NCI-H2081 treated with DMSO at 0.1 percent for 48 hours (cell line): ENCODE measurements around the gene NMD3.
"Not testable (repeated sequence)": the region's sequence is repeated elsewhere in the genome, so short reads cannot be mapped to it uniquely, and the experiment has no call there.

ENCODE experiments used
- DNase-seq: peaks from one replicate; lab custom pipeline; 2025; lab: John Stamatoyannopoulos, UW

Gene NMD3

GRCh38 chr3:161231861-161232260, 10.8 kb downstream of the NMD3 start:
- no peak for DNase-seq

GRCh38 chr3:161233557-161233956, 12.4 kb downstream of the NMD3 start:
- no peak for DNase-seq

GRCh38 chr3:161236240-161236639, 15.1 kb downstream of the NMD3 start:
- DNase-seq: no peak

GRCh38 chr3:161239700-161240099, 18.6 kb downstream of the NMD3 start:
- no peak for DNase-seq

DNA sequence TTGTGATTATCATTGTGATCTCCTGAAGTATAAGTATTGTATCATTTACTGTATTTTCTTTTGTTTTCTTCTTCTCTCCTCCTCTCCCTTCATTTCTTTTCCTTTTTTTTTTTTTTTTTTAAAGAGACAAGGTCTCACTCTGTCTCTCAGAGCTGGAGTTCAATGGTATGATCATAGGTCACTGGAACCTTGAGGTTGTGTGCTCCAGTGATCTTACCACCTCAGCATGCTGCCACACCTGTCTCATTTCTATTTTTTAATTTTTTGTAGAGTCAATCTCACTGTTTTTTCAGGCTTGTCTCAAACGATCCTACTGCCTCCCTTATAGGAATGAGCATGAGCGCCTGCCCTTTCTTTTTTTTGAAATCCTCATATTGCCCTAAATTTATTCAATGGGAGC, 23.4 kb downstream of the NMD3 start:
- no peak for DNase-seq

GRCh38 chr3:161247049-161247448, 25.9 kb downstream of the NMD3 start:
- no peak for DNase-seq

GRCh38 chr3:161250116-161250515, 29.0 kb downstream of the NMD3 start:
- no peak for DNase-seq

DNA sequence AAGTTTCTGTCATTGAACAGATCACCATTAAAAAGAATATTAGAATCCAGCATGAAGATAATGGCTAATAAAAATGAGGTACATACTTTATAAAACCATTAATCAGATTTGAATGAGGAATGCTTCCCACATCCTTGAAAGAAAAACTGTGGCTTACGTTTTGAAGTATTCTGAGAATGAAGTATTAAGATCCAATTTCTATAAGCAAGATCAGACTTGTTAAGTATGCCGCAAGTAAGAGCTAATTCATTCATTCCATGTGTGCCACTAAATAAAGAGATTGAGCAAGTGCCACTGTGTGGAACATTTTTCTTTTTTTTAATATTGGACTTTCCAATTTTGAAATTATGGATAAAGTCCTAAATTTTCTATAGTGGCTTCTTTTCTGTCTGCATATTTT, 30.6 kb downstream of the NMD3 start:
- no peak for DNase-seq

DNA sequence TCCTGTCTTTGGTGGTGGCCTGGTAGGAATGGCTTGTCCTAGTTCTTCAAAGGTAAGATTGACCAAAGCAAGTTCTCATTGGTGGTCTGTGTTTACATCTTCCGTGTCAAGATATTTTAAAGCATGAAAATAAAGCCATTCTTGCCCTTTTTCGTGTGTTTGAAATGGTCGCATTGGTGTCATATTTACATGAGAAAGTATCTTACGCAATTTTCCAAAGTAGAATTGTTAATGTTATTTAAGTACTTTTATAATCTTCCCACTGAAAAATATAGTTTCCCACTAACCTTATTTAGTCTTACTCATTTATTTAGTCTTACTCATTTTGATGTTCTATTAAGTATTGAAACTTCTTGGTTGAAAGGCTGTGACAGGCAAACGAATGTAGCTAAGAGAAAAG, 31.0 kb downstream of the NMD3 start:
- DNase-seq: no peak

DNA sequence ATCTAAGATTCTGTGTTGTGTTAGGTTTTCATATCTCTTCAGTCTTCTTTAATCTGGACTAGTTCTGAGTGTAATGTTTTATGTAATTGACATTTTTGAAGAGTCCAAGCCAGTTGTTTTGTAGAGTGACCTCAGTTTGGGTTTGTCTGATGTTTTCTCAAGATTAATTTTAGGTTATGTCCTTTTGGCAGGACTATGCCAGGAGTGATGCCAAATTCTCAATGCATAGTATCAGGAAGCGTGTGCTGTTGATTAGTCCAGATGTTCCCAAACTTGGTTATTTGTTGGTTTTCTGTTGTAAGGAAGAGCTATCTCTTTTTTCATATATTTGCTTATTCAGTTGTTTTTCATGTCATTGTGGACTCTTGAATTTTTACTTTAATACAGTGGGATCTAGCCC, 32.6 kb downstream of the NMD3 start:
- DNase-seq: no peak

DNA sequence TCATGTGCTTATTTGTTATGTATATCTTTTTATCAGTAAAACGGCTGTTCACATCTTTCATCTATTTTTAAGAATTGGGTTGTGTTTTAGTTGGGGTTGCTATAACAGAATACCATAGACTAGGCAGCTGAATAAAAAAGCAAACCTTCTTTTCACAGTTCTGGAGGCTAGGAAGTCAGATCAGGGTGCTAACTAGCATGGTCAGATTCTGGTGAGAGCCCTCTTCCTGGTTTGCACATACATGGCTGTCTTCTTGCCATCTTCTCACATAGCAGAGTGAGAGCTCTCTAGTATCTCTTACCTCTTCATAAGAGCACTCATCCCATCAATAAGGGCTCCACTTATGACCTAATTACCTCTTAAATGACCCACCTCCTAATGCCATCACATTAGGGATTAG, 33.8 kb downstream of the NMD3 start:
- no peak for DNase-seq

DNA sequence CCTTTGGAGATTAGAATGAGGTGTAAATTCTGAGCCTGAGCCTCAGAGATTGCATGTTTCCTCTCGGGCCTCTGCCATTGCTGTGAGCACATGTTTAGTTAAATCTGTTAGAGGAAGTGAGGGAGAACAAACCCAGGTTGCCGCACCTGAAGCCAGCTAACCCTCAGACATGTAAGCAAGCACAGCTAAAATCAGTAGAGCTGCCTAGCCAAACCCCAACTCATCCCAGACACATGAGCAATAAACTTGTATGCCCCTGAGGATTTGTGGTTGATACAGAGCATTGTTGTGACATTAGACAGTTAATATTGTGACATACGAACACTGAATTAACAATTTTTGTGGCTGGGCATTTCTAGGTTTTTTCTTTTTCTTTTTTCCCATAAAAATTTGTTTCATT, 41.9 kb downstream of the NMD3 start:
- no peak for DNase-seq

GRCh38 chr3:161264852-161265251, 43.7 kb downstream of the NMD3 start:
- DNase-seq: no peak

GRCh38 chr3:161265916-161266571, 44.9 kb downstream of the NMD3 start:
- DNase-seq: no peak

- peak; percentile 64 for DNase-seq
These were observed 45.6 kb downstream of the NMD3 start for GRCh38 chr3:161266731-161267150.

DNA sequence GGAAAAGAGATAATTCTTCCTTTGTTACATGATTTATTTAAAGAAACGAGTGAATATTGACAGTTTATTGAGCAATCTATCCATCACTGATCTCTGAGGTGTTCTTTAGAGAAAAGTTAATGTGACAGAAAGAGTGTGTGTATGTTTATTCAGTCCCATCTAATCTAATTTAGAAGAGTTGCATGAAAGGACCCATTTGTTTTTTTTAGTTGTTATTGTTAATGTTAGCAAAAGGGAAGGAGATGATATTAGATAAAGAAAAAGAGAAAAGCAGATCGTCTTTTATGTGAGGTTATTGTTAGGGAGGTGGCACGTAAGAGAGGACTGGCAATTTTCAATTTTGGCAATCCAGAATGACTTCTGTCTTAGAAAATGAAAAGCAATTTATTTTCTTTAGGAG, 46.5 kb downstream of the NMD3 start:
- DNase-seq: no peak

DNA sequence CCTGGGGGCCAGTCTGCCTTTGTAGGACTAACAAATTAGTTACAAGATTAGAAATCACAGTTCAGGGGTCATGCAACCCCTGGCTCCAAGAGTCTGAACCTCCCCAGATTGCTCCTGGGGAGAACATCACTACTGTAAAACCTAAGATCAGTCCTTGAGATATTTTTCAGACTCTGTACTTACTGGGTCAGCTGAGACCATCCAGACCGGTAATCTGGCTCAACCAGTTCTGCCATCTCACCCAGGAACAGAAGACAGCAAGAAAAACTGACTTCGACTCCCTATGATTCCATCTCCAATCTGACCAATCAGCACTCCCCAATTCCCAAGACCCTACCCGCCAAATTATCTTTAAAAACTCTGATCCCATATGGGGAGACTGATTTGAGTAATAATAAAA, 47.5 kb downstream of the NMD3 start:
- DNase-seq: no peak

DNA sequence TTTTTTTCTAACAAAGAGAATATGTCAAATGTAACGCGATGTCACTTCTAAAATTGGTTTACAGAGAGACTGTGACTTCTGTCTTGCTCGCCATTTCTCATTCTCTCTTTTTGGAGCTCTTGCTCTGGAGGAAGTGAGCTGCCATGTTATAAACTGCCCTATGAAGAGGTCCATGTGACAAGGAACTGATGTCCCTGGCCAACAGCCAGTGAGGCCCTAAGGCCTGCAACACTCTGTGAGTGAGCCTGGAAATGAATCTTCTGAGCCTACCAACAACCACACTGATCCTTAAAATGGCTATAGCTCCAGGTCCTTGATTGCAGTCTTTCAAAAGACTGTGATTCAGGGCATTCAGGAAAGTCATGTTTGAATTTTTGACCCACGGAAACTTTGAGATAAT, 49.9 kb downstream of the NMD3 start:
- no peak for DNase-seq

GRCh38 chr3:161271646-161272045, 50.5 kb downstream of the NMD3 start:
- no peak for DNase-seq

- no peak for DNase-seq
These were observed 51.4 kb downstream of the NMD3 start for GRCh38 chr3:161272524-161272923.

GRCh38 chr3:161273589-161274218, 52.6 kb downstream of the NMD3 start:
- DNase-seq: no peak

DNA sequence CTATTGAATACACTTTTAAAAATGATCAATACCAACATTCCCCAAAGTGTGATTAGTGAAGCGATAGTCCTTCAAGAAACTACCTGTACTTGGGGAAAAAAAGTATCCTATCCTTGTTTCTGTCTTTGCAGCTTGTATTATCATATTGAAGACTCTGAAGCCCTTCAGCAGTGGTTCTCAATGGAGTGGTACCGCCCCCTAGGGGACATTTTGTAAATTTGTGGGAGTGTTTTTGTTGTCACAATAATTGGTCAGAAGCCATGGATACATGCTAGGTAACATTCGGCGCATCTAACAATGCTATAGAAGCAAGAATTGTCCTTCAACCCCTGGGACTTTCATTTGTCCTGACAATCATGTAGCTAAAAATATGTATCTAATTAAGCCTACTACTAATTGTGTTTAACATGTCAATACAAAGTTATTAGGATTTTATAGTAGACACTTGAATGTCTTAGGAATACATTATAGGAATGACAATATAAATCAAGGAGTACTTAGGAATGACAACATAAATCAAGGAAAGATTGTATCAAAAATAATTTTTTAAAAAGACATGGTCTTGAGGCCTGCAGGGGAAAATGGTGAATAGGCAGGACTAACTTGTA, 53.7 kb downstream of the NMD3 start:
- DNase-seq: peak; percentile 42

DNA sequence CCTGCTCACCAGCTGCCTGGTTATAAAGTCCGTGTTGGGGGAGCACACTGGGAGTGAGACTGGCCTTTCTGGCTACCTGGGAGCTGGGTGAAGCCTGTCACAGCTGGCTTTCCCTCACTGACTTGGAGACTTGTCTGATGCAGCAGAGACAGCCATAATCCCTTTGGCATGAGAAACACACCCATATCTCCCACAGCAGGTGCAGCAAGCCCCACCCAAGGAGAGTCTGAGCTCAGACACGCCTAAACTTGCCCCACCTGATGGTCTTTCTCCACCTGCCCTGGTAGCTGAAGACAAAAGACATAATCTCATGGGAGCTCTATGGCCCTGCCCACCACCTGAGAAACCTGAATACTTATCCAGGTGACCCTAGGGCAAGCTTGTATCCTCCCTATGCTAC, 54.8 kb downstream of the NMD3 start:
- no peak for DNase-seq

DNA sequence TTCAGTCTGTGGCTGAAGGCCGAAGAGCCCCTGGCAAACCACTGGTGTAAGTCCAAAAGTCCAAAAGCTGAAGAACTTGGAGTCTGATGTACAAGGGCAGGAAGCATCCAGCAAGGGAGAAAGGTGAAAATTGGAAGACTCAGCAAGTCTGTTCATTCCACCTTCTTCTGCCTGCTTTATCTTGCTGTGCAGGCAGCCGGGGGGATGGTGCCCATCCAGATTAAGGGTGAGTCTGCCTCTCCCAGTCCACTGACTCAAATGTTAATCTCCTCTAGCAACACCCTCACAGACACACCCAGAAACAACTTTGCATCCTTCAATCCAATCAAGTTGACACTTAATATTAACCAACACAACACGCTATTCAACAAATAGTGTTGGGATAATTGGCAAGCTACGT, 61.3 kb downstream of the NMD3 start:
- DNase-seq: not testable (repeated sequence)
